Measurements from ENCODE around the gene COX4I1. TPM values are rescaled to one million over a fixed set of nuclear protein-coding genes. Genes with fewer than 3 reads are reported as not detected.
"Not testable (repeated sequence)": the region's sequence is repeated elsewhere in the genome, so short reads cannot be mapped to it uniquely, and the experiment has no call there.

COX4I1 gene
- total RNA-seq, 1 experiment from 2014 or later, result 554 TPM

- DNase-seq (ENCODE audit: low spot score), result no peak
- BruUV-seq (replicated peaks), result no TSS peak
Observed at GRCh38 chr16:85835956-85836705, 36.6 kb downstream of the COX4I1 start.

GRCh38 chr16:85836706-85837582 lies 37.4 kb downstream of the COX4I1 start:
- Histone ChIP-seq H3K4me3 (ENCODE audit: low read depth, low read length, poor library complexity, severe bottlenecking) (no peak overlapping the region), H3K4me1 (ENCODE audit: insufficient read depth, low read length, poor library complexity, severe bottlenecking) (no peaks in the 10 kb centered on the region), H3K27me3 (replicated peaks; ENCODE audit: insufficient read depth, low read depth, low read length, poor library complexity) (peaks cover 39% of the 10 kb centered on the region), H3K9me3 (ENCODE audit: low read depth, low read length, poor library complexity, severe bottlenecking) (no peaks in the 10 kb centered on the region), H3K27ac (ENCODE audit: low read depth, low read length, poor library complexity, severe bottlenecking) (no peak overlapping the region), H3K36me3 (ENCODE audit: insufficient read depth, low read length, poor library complexity, severe bottlenecking) (no peaks in the 10 kb centered on the region)
- TF ChIP-seq CTCF (conservative IDR thresholded peaks at IDR 0.05; ENCODE audit: low read depth, low read length), result no peak
- TF ChIP-seq EZH2 (IDR thresholded peaks at IDR 0.05; ENCODE audit: borderline replicate concordance, low read depth, low read length, poor library complexity, severe bottlenecking), result no peak
- intact Hi-C loops (cut with micrococcal nuclease; ENCODE audit: unreplicated experiment), result no loop called here
- ChIA-PET CTCF (no interaction called here), POLR2A (ENCODE audit: low non-redundant PET) (no interaction called here)
- no peak for DNase-seq (ENCODE audit: low spot score)
- BruUV-seq (replicated peaks), result no TSS peak

More at GRCh38 chr16:85835956-85836705, 36.6 kb downstream of the COX4I1 start:
- no peaks in the 10 kb centered on the region for H3K4me1 ChIP-seq (ENCODE audit: insufficient read depth, low read length, poor library complexity, severe bottlenecking)
- intact Hi-C loops (cut with micrococcal nuclease; ENCODE audit: unreplicated experiment), result no loop called here
- TF ChIP-seq CTCF (conservative IDR thresholded peaks at IDR 0.05; ENCODE audit: low read depth, low read length) (no peak), EZH2 (IDR thresholded peaks at IDR 0.05; ENCODE audit: borderline replicate concordance, low read depth, low read length, poor library complexity, severe bottlenecking) (no peak)
- H3K27ac ChIP-seq (ENCODE audit: low read depth, low read length, poor library complexity, severe bottlenecking), result no peak overlapping the region
- CTCF ChIA-PET, result no interaction called here
- no peak overlapping the region for H3K4me3 ChIP-seq (ENCODE audit: low read depth, low read length, poor library complexity, severe bottlenecking)
- H3K27me3 ChIP-seq (replicated peaks; ENCODE audit: insufficient read depth, low read depth, low read length, poor library complexity), result peaks cover 44% of the 10 kb centered on the region
- POLR2A ChIA-PET (ENCODE audit: low non-redundant PET), result no interaction called here
- H3K36me3 ChIP-seq (ENCODE audit: insufficient read depth, low read length, poor library complexity, severe bottlenecking), result no peaks in the 10 kb centered on the region
- no peaks in the 10 kb centered on the region for H3K9me3 ChIP-seq (ENCODE audit: low read depth, low read length, poor library complexity, severe bottlenecking)

- BruUV-seq (replicated peaks); CTCF ChIA-PET; H3K4me1 ChIP-seq (ENCODE audit: insufficient read depth, low read length, poor library complexity, severe bottlenecking); POLR2A ChIA-PET (ENCODE audit: low non-redundant PET); H3K36me3 ChIP-seq (ENCODE audit: insufficient read depth, low read length, poor library complexity, severe bottlenecking); DNase-seq (ENCODE audit: low spot score); H3K27ac ChIP-seq (ENCODE audit: low read depth, low read length, poor library complexity, severe bottlenecking); H3K9me3 ChIP-seq (ENCODE audit: low read depth, low read length, poor library complexity, severe bottlenecking); H3K4me3 ChIP-seq (ENCODE audit: low read depth, low read length, poor library complexity, severe bottlenecking); intact Hi-C loops (cut with micrococcal nuclease; ENCODE audit: unreplicated experiment): not testable (repeated sequence)
- H3K27me3 ChIP-seq (replicated peaks; ENCODE audit: insufficient read depth, low read depth, low read length, poor library complexity), result peaks cover 34% of the 10 kb centered on the region
Observed at GRCh38 chr16:85837654-85838053, 38.2 kb downstream of the COX4I1 start.

Measured in A673 (cell line).